ENCODE measurements around the gene CELSR1. TPM values are rescaled to one million over a fixed set of nuclear protein-coding genes. Genes with fewer than 3 reads are reported as not detected.

The CELSR1 gene
- total RNA-seq, 1 experiment from 2014 or later, result 14.2 TPM

DNA sequence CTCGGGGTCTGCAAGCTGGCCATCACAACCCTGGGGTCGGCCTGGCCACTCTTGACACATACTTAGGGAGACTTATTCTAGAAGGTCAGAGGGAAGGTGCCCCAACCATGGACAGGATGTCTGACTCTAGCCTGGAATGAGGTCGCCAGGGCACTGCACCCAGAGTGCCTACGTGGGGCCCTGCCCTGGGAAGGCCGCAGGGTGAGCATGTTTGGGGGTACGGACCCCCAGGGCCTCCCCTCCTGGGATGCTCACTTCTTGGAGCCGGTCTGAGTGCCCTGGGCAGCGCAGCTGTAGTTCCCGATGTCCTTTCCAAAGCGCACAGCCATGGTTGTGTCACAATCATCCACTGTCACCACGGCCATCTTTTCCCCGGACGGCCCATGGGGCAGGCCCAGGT is 126.1 kb downstream of the CELSR1 start:
- no peak overlapping the region for H3K27ac ChIP-seq (ENCODE audit: low read length)
- TF ChIP-seq EZH2phosphoT487 (IDR thresholded peaks at IDR 0.05; ENCODE audit: borderline replicate concordance, low read length) (no peak), EZH2 (IDR thresholded peaks at IDR 0.05; ENCODE audit: low read length, unreplicated experiment) (no peak)
- TF ChIP-seq, protein P1, sequence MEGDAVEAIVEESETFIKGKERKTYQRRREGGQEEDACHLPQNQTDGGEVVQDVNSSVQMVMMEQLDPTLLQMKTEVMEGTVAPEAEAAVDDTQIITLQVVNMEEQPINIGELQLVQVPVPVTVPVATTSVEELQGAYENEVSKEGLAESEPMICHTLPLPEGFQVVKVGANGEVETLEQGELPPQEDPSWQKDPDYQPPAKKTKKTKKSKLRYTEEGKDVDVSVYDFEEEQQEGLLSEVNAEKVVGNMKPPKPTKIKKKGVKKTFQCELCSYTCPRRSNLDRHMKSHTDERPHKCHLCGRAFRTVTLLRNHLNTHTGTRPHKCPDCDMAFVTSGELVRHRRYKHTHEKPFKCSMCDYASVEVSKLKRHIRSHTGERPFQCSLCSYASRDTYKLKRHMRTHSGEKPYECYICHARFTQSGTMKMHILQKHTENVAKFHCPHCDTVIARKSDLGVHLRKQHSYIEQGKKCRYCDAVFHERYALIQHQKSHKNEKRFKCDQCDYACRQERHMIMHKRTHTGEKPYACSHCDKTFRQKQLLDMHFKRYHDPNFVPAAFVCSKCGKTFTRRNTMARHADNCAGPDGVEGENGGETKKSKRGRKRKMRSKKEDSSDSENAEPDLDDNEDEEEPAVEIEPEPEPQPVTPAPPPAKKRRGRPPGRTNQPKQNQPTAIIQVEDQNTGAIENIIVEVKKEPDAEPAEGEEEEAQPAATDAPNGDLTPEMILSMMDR (conservative IDR thresholded peaks at IDR 0.05; ENCODE audit: low read depth, low read length), result no peak

DNA sequence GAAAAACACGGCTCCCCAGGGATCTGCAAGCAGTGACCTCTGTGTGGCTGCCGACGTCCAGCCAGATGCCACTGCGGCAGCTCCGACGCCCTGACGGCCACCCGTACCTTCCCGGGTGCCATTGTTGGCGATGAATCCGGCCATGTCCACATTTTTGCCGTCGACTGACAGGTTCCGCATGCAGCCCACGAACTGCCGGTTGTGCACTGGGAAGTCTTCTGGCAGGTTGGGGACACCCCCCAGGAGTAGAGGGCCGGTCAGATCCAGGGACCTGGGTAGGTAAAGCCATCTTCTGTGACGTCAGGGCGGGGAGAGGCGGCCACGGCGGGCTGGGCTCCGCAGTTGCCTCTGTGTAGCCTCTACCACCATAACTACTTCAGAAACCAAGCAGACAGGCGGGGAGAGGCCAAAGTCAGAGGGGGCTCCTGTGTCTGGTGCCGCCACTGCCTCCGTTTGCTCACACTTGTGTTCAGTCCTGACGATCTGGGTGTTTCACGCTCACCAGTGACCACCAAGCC is 127.1 kb downstream of the CELSR1 start:
- BruUV-seq (replicated peaks), result no TSS peak
- Histone ChIP-seq H3K9me2 (replicated peaks; ENCODE audit: low read length) (no peaks in the 10 kb centered on the region), H4K20me1 (ENCODE audit: low read length) (no peaks in the 10 kb centered on the region), H3K27ac (ENCODE audit: low read length) (no peak overlapping the region), H3K36me3 (ENCODE audit: low read depth, low read length) (no peaks in the 10 kb centered on the region), H3K4me1 (ENCODE audit: insufficient read depth, low read length) (no peaks in the 10 kb centered on the region), H3F3A (ENCODE audit: low read length, unreplicated experiment) (no peaks in the 10 kb centered on the region), H3K4me2 (ENCODE audit: low read length) (no peak overlapping the region), H3K9ac (ENCODE audit: low read length) (no peak overlapping the region), H3K9me3 (ENCODE audit: low read length) (no peaks in the 10 kb centered on the region), H3K79me2 (ENCODE audit: low read length) (no peaks in the 10 kb centered on the region), H3K4me3 (ENCODE audit: low read length) (no peak overlapping the region), H2AFZ (ENCODE audit: low read length) (no peak overlapping the region), H3K27me3 (ENCODE audit: low read length) (no peaks in the 10 kb centered on the region)
- no peak for DNase-seq
- intact Hi-C loops (cut with micrococcal nuclease), result no loop called here
- ChIA-PET POLR2A (ENCODE audit: unreplicated experiment) (no interaction called here), CTCF (no interaction called here)
- no peak for ATAC-seq
- TF ChIP-seq, protein P1 (conservative IDR thresholded peaks at IDR 0.05; ENCODE audit: low read depth, low read length), result no peak
- TF ChIP-seq EZH2phosphoT487 (IDR thresholded peaks at IDR 0.05; ENCODE audit: borderline replicate concordance, low read length) (no peak), EZH2 (IDR thresholded peaks at IDR 0.05; ENCODE audit: low read length, unreplicated experiment) (no peak)

More for the DNA sequence above, 126.1 kb downstream of the CELSR1 start:
- ChIA-PET CTCF (no interaction called here), POLR2A (ENCODE audit: unreplicated experiment) (no interaction called here)
- no peaks in the 10 kb centered on the region for H3K9me3 ChIP-seq (ENCODE audit: low read length)
- no peaks in the 10 kb centered on the region for H3K4me1 ChIP-seq (ENCODE audit: insufficient read depth, low read length)
- ATAC-seq (no peak), DNase-seq (no peak)
- no peak overlapping the region for H3K9ac ChIP-seq (ENCODE audit: low read length)
- no TSS peak for BruUV-seq (replicated peaks)
- no peaks in the 10 kb centered on the region for H3K79me2 ChIP-seq (ENCODE audit: low read length)
- no peaks in the 10 kb centered on the region for H3K9me2 ChIP-seq (replicated peaks; ENCODE audit: low read length)
- no peaks in the 10 kb centered on the region for H3K36me3 ChIP-seq (ENCODE audit: low read depth, low read length)
- no peak overlapping the region for H3K4me3 ChIP-seq (ENCODE audit: low read length)
- no peaks in the 10 kb centered on the region for H3F3A ChIP-seq (ENCODE audit: low read length, unreplicated experiment)
- H3K27me3 ChIP-seq (ENCODE audit: low read length), result no peaks in the 10 kb centered on the region
- intact Hi-C loops (cut with micrococcal nuclease), result no loop called here
- no peaks in the 10 kb centered on the region for H4K20me1 ChIP-seq (ENCODE audit: low read length)
- H2AFZ ChIP-seq (ENCODE audit: low read length), result no peak overlapping the region
- H3K4me2 ChIP-seq (ENCODE audit: low read length), result no peak overlapping the region

GRCh38 chr22:46409631-46410210 is 127.7 kb downstream of the CELSR1 start:
- H3F3A ChIP-seq (ENCODE audit: low read length, unreplicated experiment), result no peaks in the 10 kb centered on the region
- no peak for DNase-seq
- TF ChIP-seq EZH2phosphoT487 (IDR thresholded peaks at IDR 0.05; ENCODE audit: borderline replicate concordance, low read length) (no peak), EZH2 (IDR thresholded peaks at IDR 0.05; ENCODE audit: low read length, unreplicated experiment) (no peak)
- TF ChIP-seq, protein P1 (conservative IDR thresholded peaks at IDR 0.05; ENCODE audit: low read depth, low read length), result no peak
- no peaks in the 10 kb centered on the region for H3K4me1 ChIP-seq (ENCODE audit: insufficient read depth, low read length)
- no peak for ATAC-seq
- H4K20me1 ChIP-seq (ENCODE audit: low read length), result no peaks in the 10 kb centered on the region
- H2AFZ ChIP-seq (ENCODE audit: low read length), result no peak overlapping the region
- intact Hi-C loops (cut with micrococcal nuclease), result no loop called here
- H3K4me3 ChIP-seq (ENCODE audit: low read length), result no peak overlapping the region
- no peak overlapping the region for H3K27ac ChIP-seq (ENCODE audit: low read length)
- H3K27me3 ChIP-seq (ENCODE audit: low read length), result no peaks in the 10 kb centered on the region
- no TSS peak for BruUV-seq (replicated peaks)
- ChIA-PET POLR2A (ENCODE audit: unreplicated experiment) (no interaction called here), CTCF (no interaction called here)
- no peak overlapping the region for H3K4me2 ChIP-seq (ENCODE audit: low read length)
- H3K36me3 ChIP-seq (ENCODE audit: low read depth, low read length), result no peaks in the 10 kb centered on the region
- no peak overlapping the region for H3K9ac ChIP-seq (ENCODE audit: low read length)
- no peaks in the 10 kb centered on the region for H3K9me3 ChIP-seq (ENCODE audit: low read length)
- no peaks in the 10 kb centered on the region for H3K9me2 ChIP-seq (replicated peaks; ENCODE audit: low read length)
- no peaks in the 10 kb centered on the region for H3K79me2 ChIP-seq (ENCODE audit: low read length)

Data from PC-3 (cell line).